Naive thymus-derived CD4-positive, alpha-beta T cell (primary cell): ENCODE results near the gene ARSH. TPM values are rescaled to one million over a fixed set of nuclear protein-coding genes. Genes with fewer than 3 reads are reported as not detected.
A peak's percentile ranks its signal among the peaks of the same experiment; 100 is the strongest.

Experiments
- ATAC-seq: fragments of 150-1000 bp; cut with Tn5 transposase; 2 replicates; pipeline ENCODE4 v1.10.0; 2021; ENCODE audit warnings: mild to moderate bottlenecking, moderate library complexity
- CTCF ChIA-PET: fragments of 350-600 bp; sonication (Branson Sonifier 250); formaldehyde crosslinking; loops from one replicate; lab custom pipeline; 2021; ENCODE audit warnings: antibody characterized with exemption; lab: Charles Lee
- POLR2A ChIA-PET: fragments of 350-600 bp; sonication (Branson Sonifier 250); formaldehyde crosslinking; loops from one replicate; lab custom pipeline; 2021; ENCODE audit warnings: antibody characterized with exemption, inconsistent platforms; lab: Charles Lee
- DNase-seq, 9 donors: peaks; one replicate each; pipeline versions ENCODE4 v3.0.0 to v3.0.0-alpha.2; 2020 to 2022; ENCODE audit warnings: mixed read lengths in 1 of 9
- H3K27ac ChIP-seq: one replicate; pipeline ENCODE4 v1.7.0; 2013; ENCODE audit warnings: mild to moderate bottlenecking, low read depth, low read length, moderate library complexity
- H3K27me3 ChIP-seq, 2 donors: one replicate each; pipeline ENCODE4 v1.7.0; 2013; ENCODE audit warnings: low read length in 2 of 2, mild to moderate bottlenecking in 2 of 2, moderate library complexity in 2 of 2; ENCODE audit not compliant: control insufficient read depth in 2 of 2, insufficient read depth in 2 of 2
- H3K36me3 ChIP-seq, 3 experiments: 1 replicate in 2 of 3; 2 replicates in 1 of 3; pipeline ENCODE4 v1.7.0; 2013; ENCODE audit warnings: low read length in 3 of 3, mild to moderate bottlenecking in 3 of 3, moderate library complexity in 1 of 3; ENCODE audit not compliant: insufficient read depth in 3 of 3, control insufficient read depth in 2 of 3
- H3K4me1 ChIP-seq, 2 donors: one replicate each; pipeline ENCODE4 v1.7.0; 2013; ENCODE audit warnings: low read length in 2 of 2, mild to moderate bottlenecking in 2 of 2, moderate library complexity in 1 of 2; ENCODE audit not compliant: control insufficient read depth in 2 of 2, insufficient read depth in 2 of 2
- H3K4me3 ChIP-seq: 2 replicates; pipeline ENCODE4 v1.7.0; 2013; ENCODE audit warnings: mild to moderate bottlenecking, low read length
- H3K9me3 ChIP-seq, 3 experiments: 1 replicate in 2 of 3; 2 replicates in 1 of 3; pipeline ENCODE4 v1.7.0; 2013; ENCODE audit warnings: low read length in 3 of 3; ENCODE audit not compliant: control insufficient read depth in 2 of 3
- H3K27ac Mint-ChIP-seq, 9 donors: one replicate each; pipeline ENCODE4 v1.8.0; 2020 to 2022; ENCODE audit warnings: mixed read lengths in 9 of 9, mild to moderate bottlenecking in 8 of 9, moderate library complexity in 5 of 9, inconsistent platforms in 2 of 9
- H3K27me3 Mint-ChIP-seq, 5 donors: one replicate each; pipeline ENCODE4 v1.8.0; 2021 to 2022; ENCODE audit warnings: mixed read lengths in 5 of 5, mild to moderate bottlenecking in 1 of 5
- H3K36me3 Mint-ChIP-seq, 5 donors: one replicate each; pipeline ENCODE4 v1.8.0; 2020 to 2022; ENCODE audit warnings: mixed read lengths in 5 of 5, mild to moderate bottlenecking in 3 of 5, inconsistent platforms in 1 of 5
- H3K4me1 Mint-ChIP-seq, 7 donors: one replicate each; pipeline ENCODE4 v1.8.0; 2020 to 2022; ENCODE audit warnings: mixed read lengths in 7 of 7, mild to moderate bottlenecking in 3 of 7, inconsistent platforms in 1 of 7
- H3K4me3 Mint-ChIP-seq, 10 donors: one replicate each; pipeline ENCODE4 v1.8.0; 2020 to 2022; ENCODE audit warnings: mild to moderate bottlenecking in 10 of 10, mixed read lengths in 10 of 10, moderate library complexity in 6 of 10, inconsistent platforms in 2 of 10
- H3K9me3 Mint-ChIP-seq, 11 donors: one replicate each; pipeline ENCODE4 v1.8.0; 2020 to 2022; ENCODE audit warnings: mixed read lengths in 11 of 11, mild to moderate bottlenecking in 4 of 11, inconsistent platforms in 1 of 11, moderate library complexity in 1 of 11
- intact Hi-C, 2 donors: fragments of 100-400 bp; cut with micrococcal nuclease; formaldehyde crosslinking; loops; one replicate each; pipeline ENCODE4 v1.15.1; 2023
- polyA plus RNA-seq, 2 donors: library from polyadenylated mRNA; unstranded; fragments of 300-500 nt; fragmentation: Illumina TruSeq; gene quantifications; one replicate each; pipeline ENCODE4 v1.2.3, GENCODE V29; 2021
- total RNA-seq, 6 experiments: library from RNA in 5 of 6; stranded (reverse) in 5 of 6; gene quantifications; 1 replicate in 5 of 6; 2 replicates in 1 of 6; pipeline ENCODE4 v1.2.3 and lab custom pipeline; 2021 to 2026

ARSH gene
- total and polyA plus RNA-seq, 7 experiments from 2014 or later, result not detected

GRCh38 chrX:3026074-3026815 is 19.9 kb downstream of the ARSH start:
- no peak overlapping the region for H3K4me3 Mint-ChIP-seq
- CTCF ChIA-PET, result no interaction called here
- H3K27me3 Mint-ChIP-seq, result peaks cover 0 to 15% (median 0%) of the 10 kb centered on the region in 5 donors
- intact Hi-C loops, result no loop called here
- no peaks in the 10 kb centered on the region for H3K4me1 ChIP-seq
- no peaks in the 10 kb centered on the region for H3K27me3 ChIP-seq
- no peaks in the 10 kb centered on the region for H3K4me1 Mint-ChIP-seq
- DNase-seq, result no peak
- H3K27ac Mint-ChIP-seq, result no peak overlapping the region
- peaks cover 0 to 9% (median 0%) of the 10 kb centered on the region in 11 donors for H3K9me3 Mint-ChIP-seq
- no peak overlapping the region for H3K27ac ChIP-seq
- H3K9me3 ChIP-seq, result no peaks in the 10 kb centered on the region
- H3K36me3 ChIP-seq, result no peaks in the 10 kb centered on the region
- POLR2A ChIA-PET, result no interaction called here
- ATAC-seq, result no peak
- no peak overlapping the region for H3K4me3 ChIP-seq
- H3K36me3 Mint-ChIP-seq, result no peaks in the 10 kb centered on the region

- intact Hi-C loops, result no loop called here
- POLR2A ChIA-PET, result no interaction called here
- Histone ChIP-seq H3K9me3 (no peaks in the 10 kb centered on the region), H3K4me3 (no peak overlapping the region), H3K4me1 (no peaks in the 10 kb centered on the region), H3K27me3 (no peaks in the 10 kb centered on the region), H3K27ac (no peak overlapping the region), H3K36me3 (no peaks in the 10 kb centered on the region)
- H3K27me3 Mint-ChIP-seq, result peaks cover 0 to 15% (median 0%) of the 10 kb centered on the region in 5 donors
- H3K27ac Mint-ChIP-seq, result no peak overlapping the region
- CTCF ChIA-PET, result no interaction called here
- no peak for ATAC-seq
- H3K4me1 Mint-ChIP-seq, result no peaks in the 10 kb centered on the region
- H3K36me3 Mint-ChIP-seq, result no peaks in the 10 kb centered on the region
- H3K4me3 Mint-ChIP-seq, result no peak overlapping the region
- DNase-seq, result no peak
- peaks cover 0 to 9% (median 0%) of the 10 kb centered on the region in 11 donors for H3K9me3 Mint-ChIP-seq
Measured at GRCh38 chrX:3029129-3029528, 22.8 kb downstream of the ARSH start.

- H3K4me1 ChIP-seq, result no peaks in the 10 kb centered on the region
- no peaks in the 10 kb centered on the region for H3K9me3 ChIP-seq
- H3K27me3 ChIP-seq, result no peaks in the 10 kb centered on the region
- no peak overlapping the region for H3K27ac ChIP-seq
- ChIA-PET POLR2A (no interaction called here), CTCF (no interaction called here)
- H3K27ac Mint-ChIP-seq, result no peak overlapping the region
- intact Hi-C loops, result no loop called here
- H3K4me3 Mint-ChIP-seq, result peak overlapping the region in 1 of 10 donors; percentile 22
- no peaks in the 10 kb centered on the region for H3K36me3 ChIP-seq
- DNase-seq, result no peak
- H3K36me3 Mint-ChIP-seq, result no peaks in the 10 kb centered on the region
- H3K27me3 Mint-ChIP-seq, result no peaks in the 10 kb centered on the region
- H3K4me3 ChIP-seq, result no peak overlapping the region
- peaks cover 0 to 3% (median 0%) of the 10 kb centered on the region in 11 donors for H3K9me3 Mint-ChIP-seq
- peaks cover 0 to 4% (median 0%) of the 10 kb centered on the region in 7 donors for H3K4me1 Mint-ChIP-seq
- no peak for ATAC-seq
Measured at GRCh38 chrX:3037218-3037617, 30.9 kb downstream of the ARSH start.

GRCh38 chrX:3044196-3044595 is 37.9 kb downstream of the ARSH start:
- no peaks in the 10 kb centered on the region for H3K9me3 Mint-ChIP-seq
- no peak overlapping the region for H3K4me3 Mint-ChIP-seq
- ATAC-seq (no peak), DNase-seq (no peak)
- no peaks in the 10 kb centered on the region for H3K4me1 ChIP-seq
- no peaks in the 10 kb centered on the region for H3K36me3 Mint-ChIP-seq
- H3K36me3 ChIP-seq, result no peaks in the 10 kb centered on the region
- H3K4me3 ChIP-seq, result no peak overlapping the region
- no peaks in the 10 kb centered on the region for H3K27me3 Mint-ChIP-seq
- CTCF ChIA-PET, result no interaction called here
- intact Hi-C loops, result no loop called here
- no peaks in the 10 kb centered on the region for H3K27me3 ChIP-seq
- H3K27ac ChIP-seq, result no peak overlapping the region
- POLR2A ChIA-PET, result no interaction called here
- no peak overlapping the region for H3K27ac Mint-ChIP-seq
- no peaks in the 10 kb centered on the region for H3K9me3 ChIP-seq
- H3K4me1 Mint-ChIP-seq, result peaks cover 0 to 7% (median 3%) of the 10 kb centered on the region in 7 donors

- H3K4me3 Mint-ChIP-seq, result no peak overlapping the region
- H3K9me3 ChIP-seq, result no peaks in the 10 kb centered on the region
- H3K9me3 Mint-ChIP-seq, result no peaks in the 10 kb centered on the region
Measured at GRCh38 chrX:3044671-3045070, 38.3 kb downstream of the ARSH start.

GRCh38 chrX:3046253-3047240 is 40.2 kb downstream of the ARSH start:
- ChIA-PET POLR2A (no interaction called here), CTCF (interaction anchor here (0.7 kb wide), 1 partner anchor 977 kb away, joined by 3 read pairs; no protein-coding TSS in a partner anchor)
- Mint-ChIP-seq H3K27ac (peak overlapping the region in 1 of 9 donors; percentile 53), H3K9me3 (no peaks in the 10 kb centered on the region), H3K27me3 (no peaks in the 10 kb centered on the region), H3K4me1 (peaks cover 0 to 7% (median 3%) of the 10 kb centered on the region in 7 donors), H3K36me3 (no peaks in the 10 kb centered on the region), H3K4me3 (peak overlapping the region in 1 of 10 donors; percentile 70)
- Histone ChIP-seq H3K27me3 (no peaks in the 10 kb centered on the region), H3K4me1 (no peaks in the 10 kb centered on the region), H3K4me3 (no peak overlapping the region), H3K9me3 (no peaks in the 10 kb centered on the region), H3K27ac (no peak overlapping the region), H3K36me3 (no peaks in the 10 kb centered on the region)
- no peak for DNase-seq
- intact Hi-C loops, result no loop called here
- no peak for ATAC-seq

More at GRCh38 chrX:3044671-3045070, 38.3 kb downstream of the ARSH start:
- ChIA-PET POLR2A (no interaction called here), CTCF (no interaction called here)
- DNase-seq, result no peak
- H3K27ac ChIP-seq, result no peak overlapping the region
- H3K27ac Mint-ChIP-seq, result no peak overlapping the region
- no peaks in the 10 kb centered on the region for H3K36me3 Mint-ChIP-seq
- H3K27me3 Mint-ChIP-seq, result no peaks in the 10 kb centered on the region
- H3K36me3 ChIP-seq, result no peaks in the 10 kb centered on the region
- no peak overlapping the region for H3K4me3 ChIP-seq
- H3K27me3 ChIP-seq, result no peaks in the 10 kb centered on the region
- intact Hi-C loops, result no loop called here
- no peak for ATAC-seq
- no peaks in the 10 kb centered on the region for H3K4me1 ChIP-seq
- H3K4me1 Mint-ChIP-seq, result peaks cover 0 to 7% (median 3%) of the 10 kb centered on the region in 7 donors
